Measurements from ENCODE around the gene TMEM185B. TPM values are rescaled to one million over a fixed set of nuclear protein-coding genes. Genes with fewer than 3 reads are reported as not detected.
A peak's percentile ranks its signal among the peaks of the same experiment; 100 is the strongest.

The TMEM185B gene
- total RNA-seq, 1 donor from 2014 or later, result 22.4 TPM

GRCh38 chr2:120219766-120220165 is 3.4 kb downstream of the TMEM185B start:
- TF ChIP-seq CTCF (conservative IDR thresholded peaks at IDR 0.05), result no peak
- H3K9me3 Mint-ChIP-seq, result peaks cover 8% of the 10 kb centered on the region
- no peak overlapping the region for H3K4me3 Mint-ChIP-seq
- DNase-seq (ENCODE audit: low read depth, low spot score), result no peak
- peaks cover 18% of the 10 kb centered on the region for H3K4me1 Mint-ChIP-seq
- peaks cover 12% of the 10 kb centered on the region for H3K27me3 Mint-ChIP-seq (ENCODE audit: low read depth)
- H3K27ac Mint-ChIP-seq (ENCODE audit: unreplicated experiment), result no peak overlapping the region
- H3K36me3 Mint-ChIP-seq (ENCODE audit: low read depth), result peaks cover 37% of the 10 kb centered on the region

DNA sequence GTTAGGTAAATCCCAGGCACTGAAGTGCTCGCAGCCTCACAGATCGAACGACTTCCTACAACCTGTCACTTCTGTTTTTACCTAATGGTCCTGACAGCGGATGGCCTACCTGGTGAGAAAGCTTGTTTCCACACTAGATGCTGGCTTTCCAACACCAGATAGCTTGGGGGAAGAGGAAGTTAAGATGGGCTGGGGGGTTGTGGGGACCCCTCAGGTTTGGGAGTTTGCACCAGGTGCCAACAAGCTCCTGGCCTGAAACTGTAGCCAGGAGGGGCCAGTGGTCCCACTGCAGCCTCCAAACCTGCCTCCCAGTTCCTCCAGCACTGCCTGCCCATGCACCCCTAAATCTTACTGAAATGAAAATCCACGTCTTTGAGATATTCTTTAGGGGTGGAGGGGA is 3.9 kb downstream of the TMEM185B start:
- peaks cover 37% of the 10 kb centered on the region for H3K36me3 Mint-ChIP-seq (ENCODE audit: low read depth)
- H3K4me1 Mint-ChIP-seq, result peaks cover 18% of the 10 kb centered on the region
- peaks cover 8% of the 10 kb centered on the region for H3K9me3 Mint-ChIP-seq
- no peak overlapping the region for H3K27ac Mint-ChIP-seq (ENCODE audit: unreplicated experiment)
- no peak for DNase-seq (ENCODE audit: low read depth, low spot score)
- TF ChIP-seq CTCF (conservative IDR thresholded peaks at IDR 0.05), result no peak
- peak overlapping the region; percentile 27 for H3K4me3 Mint-ChIP-seq
- H3K27me3 Mint-ChIP-seq (ENCODE audit: low read depth), result peaks cover 9% of the 10 kb centered on the region

DNA sequence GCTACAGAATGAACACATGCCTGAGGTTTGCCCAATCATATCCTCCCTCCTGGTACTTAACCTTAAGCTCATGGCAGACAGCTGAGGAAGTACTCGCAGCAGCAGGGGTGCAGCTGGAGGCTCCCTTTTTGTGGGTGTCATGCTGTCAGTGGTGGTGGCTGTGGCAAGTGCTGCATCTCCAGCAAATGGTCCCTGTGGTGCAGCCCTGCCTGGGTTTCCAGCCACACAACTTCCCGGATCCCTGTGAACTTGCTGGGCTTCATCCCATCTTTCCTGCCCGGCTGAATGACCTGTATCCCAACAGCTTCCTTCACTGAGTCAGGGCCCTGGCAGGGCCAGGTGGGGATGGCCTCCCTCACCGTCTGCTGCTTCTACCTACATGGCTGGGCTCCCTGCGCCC is 5.0 kb downstream of the TMEM185B start:
- peaks cover 37% of the 10 kb centered on the region for H3K36me3 Mint-ChIP-seq (ENCODE audit: low read depth)
- H3K27me3 Mint-ChIP-seq (ENCODE audit: low read depth), result peaks cover 2% of the 10 kb centered on the region
- DNase-seq (ENCODE audit: low read depth, low spot score), result no peak
- TF ChIP-seq CTCF (conservative IDR thresholded peaks at IDR 0.05), result no peak
- peaks cover 8% of the 10 kb centered on the region for H3K9me3 Mint-ChIP-seq
- peaks cover 18% of the 10 kb centered on the region for H3K4me1 Mint-ChIP-seq
- H3K27ac Mint-ChIP-seq (ENCODE audit: unreplicated experiment), result no peak overlapping the region
- H3K4me3 Mint-ChIP-seq, result no peak overlapping the region

GRCh38 chr2:120210270-120210693 is 12.9 kb downstream of the TMEM185B start:
- H3K4me1 Mint-ChIP-seq, result no peaks in the 10 kb centered on the region
- no peak overlapping the region for H3K27ac Mint-ChIP-seq (ENCODE audit: unreplicated experiment)
- no peak for TF ChIP-seq CTCF (conservative IDR thresholded peaks at IDR 0.05)
- DNase-seq (ENCODE audit: low read depth, low spot score), result no peak
- H3K9me3 Mint-ChIP-seq, result no peaks in the 10 kb centered on the region
- no peaks in the 10 kb centered on the region for H3K27me3 Mint-ChIP-seq (ENCODE audit: low read depth)
- H3K4me3 Mint-ChIP-seq, result no peak overlapping the region
- H3K36me3 Mint-ChIP-seq (ENCODE audit: low read depth), result no peaks in the 10 kb centered on the region

- DNase-seq (ENCODE audit: low read depth, low spot score), result no peak
These were observed 13.6 kb downstream of the TMEM185B start for GRCh38 chr2:120209427-120210269.

More at GRCh38 chr2:120209427-120210269, 13.6 kb downstream of the TMEM185B start:
- Mint-ChIP-seq H3K9me3 (no peaks in the 10 kb centered on the region), H3K27ac (ENCODE audit: unreplicated experiment) (no peak overlapping the region), H3K27me3 (ENCODE audit: low read depth) (no peaks in the 10 kb centered on the region), H3K4me1 (no peaks in the 10 kb centered on the region), H3K36me3 (ENCODE audit: low read depth) (no peaks in the 10 kb centered on the region), H3K4me3 (no peak overlapping the region)
- no peak for TF ChIP-seq CTCF (conservative IDR thresholded peaks at IDR 0.05)

All from neural crest cell (in vitro differentiated cells).